HL-60 (cell line): ENCODE measurements around the gene CFAP45.
A peak's percentile ranks its signal among the peaks of the same experiment; 100 is the strongest.

Experiments used
- DNase-seq, 2 experiments: peaks; one replicate each; pipeline ENCODE4 v3.0.0-alpha.2; 2010 to 2020; ENCODE audit warnings: low read depth in 1 of 2, low spot score in 1 of 2
- H3K27ac ChIP-seq: fragments of 250-450 bp; sonication (Bioruptor Pico); replicated peaks from 2 replicates; pipeline ENCODE4 v1.5.1; 2020; ENCODE audit warnings: mild to moderate bottlenecking, moderate library complexity
- H3K27me3 ChIP-seq: fragments of 250-450 bp; sonication (Bioruptor Pico); 2 replicates; pipeline ENCODE4 v1.5.1; 2021; ENCODE audit warnings: mild to moderate bottlenecking, moderate library complexity; ENCODE audit not compliant: insufficient read depth, poor library complexity, severe bottlenecking
- H3K4me3 ChIP-seq: replicated peaks from 2 replicates; pipeline ENCODE4 v1.5.1; 2011; ENCODE audit warnings: mild to moderate bottlenecking, control low read depth, low read length; ENCODE audit not compliant: insufficient read depth
- GABPA ChIP-seq: IDR thresholded peaks from 2 replicates; pipeline ENCODE4 v1.6.1; 2012; ENCODE audit warnings: low read depth
- POLR2AphosphoS5 ChIP-seq: IDR thresholded peaks from 2 replicates; pipeline ENCODE4 v1.6.1; 2012; ENCODE audit warnings: low read depth
- REST ChIP-seq: IDR thresholded peaks from 2 replicates; pipeline ENCODE4 v1.6.1; 2012; ENCODE audit warnings: low read depth; ENCODE audit not compliant: insufficient replicate concordance
- SPI1 ChIP-seq: IDR thresholded peaks from 2 replicates; pipeline ENCODE4 v1.6.1; 2012; ENCODE audit warnings: low read depth, mild to moderate bottlenecking, borderline replicate concordance
- TF ChIP-seq, protein P1 (sequence below): IDR thresholded peaks from one replicate; pipeline ENCODE4 v1.5.1; 2011; ENCODE audit warnings: low read length, control low read depth, inconsistent platforms; ENCODE audit not compliant: insufficient read depth

Gene CFAP45

GRCh38 chr1:159925719-159926078 is 25.7 kb upstream of the CFAP45 start:
- no peak for DNase-seq
- peak overlapping the region; percentile 95 for H3K27ac ChIP-seq
- TF ChIP-seq, protein P1, sequence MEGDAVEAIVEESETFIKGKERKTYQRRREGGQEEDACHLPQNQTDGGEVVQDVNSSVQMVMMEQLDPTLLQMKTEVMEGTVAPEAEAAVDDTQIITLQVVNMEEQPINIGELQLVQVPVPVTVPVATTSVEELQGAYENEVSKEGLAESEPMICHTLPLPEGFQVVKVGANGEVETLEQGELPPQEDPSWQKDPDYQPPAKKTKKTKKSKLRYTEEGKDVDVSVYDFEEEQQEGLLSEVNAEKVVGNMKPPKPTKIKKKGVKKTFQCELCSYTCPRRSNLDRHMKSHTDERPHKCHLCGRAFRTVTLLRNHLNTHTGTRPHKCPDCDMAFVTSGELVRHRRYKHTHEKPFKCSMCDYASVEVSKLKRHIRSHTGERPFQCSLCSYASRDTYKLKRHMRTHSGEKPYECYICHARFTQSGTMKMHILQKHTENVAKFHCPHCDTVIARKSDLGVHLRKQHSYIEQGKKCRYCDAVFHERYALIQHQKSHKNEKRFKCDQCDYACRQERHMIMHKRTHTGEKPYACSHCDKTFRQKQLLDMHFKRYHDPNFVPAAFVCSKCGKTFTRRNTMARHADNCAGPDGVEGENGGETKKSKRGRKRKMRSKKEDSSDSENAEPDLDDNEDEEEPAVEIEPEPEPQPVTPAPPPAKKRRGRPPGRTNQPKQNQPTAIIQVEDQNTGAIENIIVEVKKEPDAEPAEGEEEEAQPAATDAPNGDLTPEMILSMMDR = no peak
- TF ChIP-seq POLR2AphosphoS5 = no peak
- no peak for TF ChIP-seq REST
- no peak for TF ChIP-seq SPI1
- TF ChIP-seq GABPA = no peak
- no peaks in the 10 kb centered on the region for H3K27me3 ChIP-seq
- H3K4me3 ChIP-seq = peak overlapping the region; percentile 88

GRCh38 chr1:159924791-159925718 is 25.1 kb upstream of the CFAP45 start, which contains the start of gene TAGLN2:
Gene TAGLN2 (minus strand): TSS chr1:159925507. CDS start chr1:159920509, 4,998 bp downstream.
- DNase-seq = peak; percentile 88 to 93
- H3K27me3 ChIP-seq = no peaks in the 10 kb centered on the region
- TF ChIP-seq GABPA (no peak), REST (peak; percentile 74), SPI1 (peak; percentile 36; the same call in 1 of the 2 replicates), POLR2AphosphoS5 (peak; percentile 96)
- TF ChIP-seq, protein P1 = no peak
- peak within 1 kb of the TSS; percentile 88 for H3K4me3 ChIP-seq
- peak within 1 kb of the TSS; percentile 95 for H3K27ac ChIP-seq

DNA sequence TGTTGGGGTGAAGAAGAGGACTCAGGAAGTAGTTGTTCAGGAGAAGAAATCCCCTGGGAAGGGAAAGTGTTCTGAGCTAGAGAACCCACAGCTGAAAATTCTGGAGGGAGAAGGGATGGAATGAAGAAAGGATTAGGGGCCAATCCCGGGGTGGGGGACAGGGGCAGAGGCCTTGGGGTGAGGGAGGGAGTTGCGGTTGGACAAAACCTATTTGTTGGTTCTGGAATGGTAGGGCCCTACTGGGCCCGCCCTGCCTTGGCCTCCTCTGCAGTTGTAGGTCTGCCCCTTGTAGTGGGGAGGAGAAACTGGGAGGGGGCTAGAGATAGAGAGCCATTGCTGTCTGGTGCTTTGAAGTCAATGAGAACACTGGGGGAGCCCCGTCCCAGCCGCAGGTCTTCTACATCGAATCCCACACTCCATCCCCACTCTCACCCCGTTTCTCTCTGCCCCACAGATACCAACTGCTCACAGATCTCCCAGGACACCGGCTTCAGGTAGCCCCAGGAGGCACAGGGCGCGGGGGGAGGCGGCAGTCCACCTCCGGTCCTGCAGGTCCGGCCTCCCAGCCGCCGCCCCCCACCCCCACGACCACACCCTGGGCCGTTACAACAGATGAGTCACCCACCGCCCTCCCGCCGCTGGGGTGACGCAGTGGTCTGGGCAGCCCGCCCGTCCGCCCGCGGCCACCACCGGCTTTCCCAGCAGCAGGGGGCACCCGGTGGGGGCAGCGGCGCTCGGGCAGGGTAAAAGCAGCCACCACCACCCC is 24.2 kb upstream of the CFAP45 start:
- H3K27me3 ChIP-seq = no peaks in the 10 kb centered on the region
- TF ChIP-seq REST = no peak
- TF ChIP-seq GABPA = no peak
- TF ChIP-seq POLR2AphosphoS5 = no peak; the same call in 1 of the 2 replicates
- TF ChIP-seq, protein P1 = no peak
- no peak for TF ChIP-seq SPI1
- H3K27ac ChIP-seq = peak overlapping the region; percentile 95
- DNase-seq = peak in 1 of 2 experiments; percentile 33
- peak overlapping the region; percentile 88 for H3K4me3 ChIP-seq
